GM19238 (cell line): Measurements from ENCODE around the gene POTEF.
"Not testable (repeated sequence)": the region's sequence is repeated elsewhere in the genome, so short reads cannot be mapped to it uniquely, and the experiment has no call there.

Source experiments
- DNase-seq: peaks from one replicate; pipeline ENCODE4 v3.0.0; 2011; ENCODE audit warnings: low spot score; ENCODE audit not compliant: insufficient read length

Gene POTEF

GRCh38 chr2:130129120-130129829 lies at the start of gene POTEF:
Gene POTEF, minus strand, starts transcription at chr2:130129222. Its CDS starts 8,707 bp downstream, at chr2:130120515.
- not testable (repeated sequence) for DNase-seq

- DNase-seq = not testable (repeated sequence)
Observed at GRCh38 chr2:130174866-130175265, 45.8 kb upstream of the POTEF start.

- no peak for DNase-seq
Observed at GRCh38 chr2:130169896-130170295, 40.9 kb upstream of the POTEF start.

GRCh38 chr2:130169163-130169562 lies 40.1 kb upstream of the POTEF start:
- DNase-seq = not testable (repeated sequence)

- not testable (repeated sequence) for DNase-seq
Observed at GRCh38 chr2:130166611-130167010, 37.6 kb upstream of the POTEF start.

GRCh38 chr2:130165293-130166016 lies 36.4 kb upstream of the POTEF start:
- no peak for DNase-seq

GRCh38 chr2:130162968-130163367 lies 33.9 kb upstream of the POTEF start:
- no peak for DNase-seq

- DNase-seq = not testable (repeated sequence)
Observed at GRCh38 chr2:130162486-130162885, 33.5 kb upstream of the POTEF start.

- not testable (repeated sequence) for DNase-seq
Observed at GRCh38 chr2:130160838-130161705, 32.0 kb upstream of the POTEF start.

GRCh38 chr2:130160131-130160530 lies 31.1 kb upstream of the POTEF start:
- DNase-seq = no peak

- not testable (repeated sequence) for DNase-seq
Observed at GRCh38 chr2:130159376-130159775, 30.4 kb upstream of the POTEF start.

GRCh38 chr2:130158631-130159030 lies 29.6 kb upstream of the POTEF start:
- no peak for DNase-seq

- DNase-seq = peak; percentile 27
Observed at GRCh38 chr2:130157825-130158514, 28.9 kb upstream of the POTEF start.

- not testable (repeated sequence) for DNase-seq
Observed at GRCh38 chr2:130157354-130157753, 28.3 kb upstream of the POTEF start.

GRCh38 chr2:130156624-130157004 lies 27.6 kb upstream of the POTEF start:
- DNase-seq = no peak

- DNase-seq = not testable (repeated sequence)
Observed at GRCh38 chr2:130155956-130156623, 27.1 kb upstream of the POTEF start.

- no peak for DNase-seq
Observed at GRCh38 chr2:130154773-130155765, 26.0 kb upstream of the POTEF start.

GRCh38 chr2:130154423-130154770 lies 25.4 kb upstream of the POTEF start:
- not testable (repeated sequence) for DNase-seq

GRCh38 chr2:130153721-130154422 lies 24.9 kb upstream of the POTEF start:
- DNase-seq = not testable (repeated sequence)
